HG03135 (cell line): ENCODE results near the gene SLC16A4.
"Not testable (repeated sequence)": the region's sequence is repeated elsewhere in the genome, so short reads cannot be mapped to it uniquely, and the experiment has no call there.

Experiments used
- ATAC-seq: cut with Tn5 transposase; IDR thresholded peaks from one replicate; pipeline ENCODE4 v1.9.1; 2021; ENCODE audit warnings: mild to moderate bottlenecking, moderate library complexity; ENCODE audit not compliant: unreplicated experiment

The SLC16A4 gene

GRCh38 chr1:110390692-110391245 is at the start of gene SLC16A4:
Gene SLC16A4, minus strand, starts transcription at chr1:110391026. Its CDS starts 1,703 bp downstream, at chr1:110389323.
- ATAC-seq, result no peak

DNA sequence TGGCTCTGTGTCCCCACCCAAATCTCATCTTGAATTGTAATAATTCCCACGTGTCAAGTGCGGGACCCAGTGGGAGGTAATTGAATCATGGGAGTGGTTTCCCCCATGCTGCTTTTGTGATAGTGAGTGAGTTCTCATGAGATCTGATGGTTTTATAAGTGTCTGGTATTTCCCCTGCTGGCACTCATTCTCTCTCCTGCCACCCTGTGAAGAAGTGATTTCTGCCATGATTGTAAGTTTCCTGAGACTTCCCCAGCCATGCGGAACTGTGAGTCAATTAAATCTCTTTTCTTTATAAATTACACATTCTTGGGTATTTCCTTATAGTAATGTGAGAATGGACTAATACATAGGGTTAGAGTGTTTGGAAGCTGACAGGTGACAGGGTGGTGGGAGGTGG is 49.0 kb upstream of the SLC16A4 start:
- ATAC-seq, result not testable (repeated sequence)

DNA sequence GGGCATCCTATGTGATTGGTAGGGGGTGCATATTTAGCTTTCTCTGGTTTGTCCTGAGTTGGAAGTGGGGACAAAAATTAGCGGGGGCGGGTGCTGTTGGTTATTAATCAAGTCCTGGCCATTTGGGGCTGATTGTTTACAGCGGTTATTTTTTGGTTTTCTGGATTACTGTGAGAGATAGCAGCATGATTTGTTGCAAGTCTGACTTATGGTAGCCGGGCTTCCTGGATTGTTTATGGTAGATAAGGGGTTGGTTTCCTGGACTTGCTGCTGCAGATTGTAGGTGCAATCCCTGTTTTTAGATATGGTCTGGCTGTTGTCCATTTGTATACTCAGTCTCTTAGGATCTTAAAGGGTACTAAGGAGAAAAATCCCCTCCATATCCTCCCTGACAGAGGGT is 48.1 kb upstream of the SLC16A4 start:
- ATAC-seq, result no peak

GRCh38 chr1:110437645-110438299 is 46.9 kb upstream of the SLC16A4 start:
- not testable (repeated sequence) for ATAC-seq

GRCh38 chr1:110436635-110437034 is 45.8 kb upstream of the SLC16A4 start:
- ATAC-seq, result no peak

DNA sequence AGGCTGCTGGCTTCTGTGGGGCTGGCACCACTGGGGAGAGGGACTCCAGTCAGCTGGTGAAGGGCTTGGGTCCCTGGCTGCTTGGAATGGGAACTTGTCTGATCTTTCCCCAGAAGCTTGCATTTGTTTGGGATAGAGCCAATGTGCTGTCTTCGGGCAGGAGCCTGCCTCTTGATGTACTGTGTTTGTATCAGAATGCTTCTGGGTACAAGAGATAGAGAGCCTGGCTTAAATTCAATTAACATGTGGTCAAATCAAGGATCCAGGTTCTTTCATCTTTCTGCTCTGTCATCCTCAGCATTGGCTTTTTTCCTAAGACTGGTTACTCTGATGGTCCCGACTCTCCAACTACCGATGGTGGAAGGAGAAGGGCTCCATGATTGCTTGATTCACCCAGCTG is 44.1 kb upstream of the SLC16A4 start:
- ATAC-seq, result no peak

DNA sequence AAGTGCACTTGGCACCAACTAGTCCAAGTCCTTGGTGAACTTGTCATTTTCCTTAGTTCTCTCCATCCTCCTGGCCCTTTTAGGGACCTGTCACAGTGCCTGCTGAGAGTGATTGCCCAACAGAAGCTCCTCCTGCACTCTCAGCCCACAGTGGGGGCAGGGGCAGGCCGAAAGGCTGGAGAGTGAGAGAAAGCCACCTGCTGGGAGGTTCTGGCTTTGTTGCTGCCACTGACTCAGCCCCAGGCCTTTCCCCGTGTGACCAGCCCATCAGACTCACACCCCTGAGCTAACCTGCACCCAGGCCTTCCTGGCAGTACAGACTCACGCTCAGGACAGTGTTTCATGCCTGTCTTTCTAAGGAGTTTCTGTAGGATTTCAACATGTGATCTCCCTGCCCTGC is 43.0 kb upstream of the SLC16A4 start:
- ATAC-seq, result no peak

GRCh38 chr1:110433213-110433612 is 42.4 kb upstream of the SLC16A4 start:
- no peak for ATAC-seq

GRCh38 chr1:110430901-110431300 is 40.1 kb upstream of the SLC16A4 start:
- ATAC-seq, result no peak

GRCh38 chr1:110430366-110430765 is 39.5 kb upstream of the SLC16A4 start:
- ATAC-seq, result no peak

GRCh38 chr1:110428946-110429345 is 38.1 kb upstream of the SLC16A4 start:
- ATAC-seq, result no peak

DNA sequence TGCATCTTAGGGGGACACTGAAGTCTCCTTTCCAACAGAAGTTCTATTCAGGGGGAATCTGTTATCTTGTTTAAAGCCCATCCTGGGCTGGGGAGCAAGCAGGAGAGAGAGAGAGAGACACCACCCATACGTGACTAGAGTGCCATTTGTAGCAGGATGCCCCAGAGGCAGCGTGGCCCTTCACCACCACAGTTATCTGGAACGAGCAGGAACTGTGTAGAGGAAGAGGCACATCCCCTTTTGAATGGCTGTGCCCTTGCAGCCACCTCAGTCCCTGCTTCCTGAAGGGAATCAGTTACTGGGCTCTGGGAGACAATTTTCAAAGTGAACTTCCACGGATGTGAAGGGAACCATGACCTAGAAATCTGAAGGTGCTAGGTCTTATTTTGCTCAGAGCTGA is 36.0 kb upstream of the SLC16A4 start:
- ATAC-seq, result no peak

DNA sequence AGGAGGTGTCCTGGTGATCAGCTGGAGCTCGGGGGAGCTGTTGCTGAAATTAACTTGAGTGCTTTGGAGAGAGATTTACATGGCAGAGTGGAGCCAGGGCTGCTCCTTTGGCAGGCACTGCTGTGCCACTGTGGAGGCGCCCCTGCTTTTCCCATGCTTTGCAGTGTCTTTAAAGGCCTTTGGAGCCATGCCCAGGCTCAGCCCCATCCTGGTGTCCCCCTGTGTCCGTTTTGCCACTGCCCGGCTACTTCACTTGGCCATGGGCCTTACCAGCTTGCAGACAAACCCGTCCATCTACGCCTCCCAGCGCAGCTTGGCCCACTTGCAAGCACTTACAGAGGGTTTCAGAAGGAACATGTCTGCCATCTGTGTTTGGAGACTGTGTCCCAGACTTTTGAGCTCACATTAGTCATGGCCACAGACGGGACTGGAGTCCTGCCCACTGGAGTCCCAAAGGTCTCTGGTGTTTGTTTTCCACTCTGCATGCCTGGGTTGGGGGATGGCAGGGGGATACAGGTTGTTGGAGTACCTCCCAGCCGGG is 34.9 kb upstream of the SLC16A4 start:
- no peak for ATAC-seq

DNA sequence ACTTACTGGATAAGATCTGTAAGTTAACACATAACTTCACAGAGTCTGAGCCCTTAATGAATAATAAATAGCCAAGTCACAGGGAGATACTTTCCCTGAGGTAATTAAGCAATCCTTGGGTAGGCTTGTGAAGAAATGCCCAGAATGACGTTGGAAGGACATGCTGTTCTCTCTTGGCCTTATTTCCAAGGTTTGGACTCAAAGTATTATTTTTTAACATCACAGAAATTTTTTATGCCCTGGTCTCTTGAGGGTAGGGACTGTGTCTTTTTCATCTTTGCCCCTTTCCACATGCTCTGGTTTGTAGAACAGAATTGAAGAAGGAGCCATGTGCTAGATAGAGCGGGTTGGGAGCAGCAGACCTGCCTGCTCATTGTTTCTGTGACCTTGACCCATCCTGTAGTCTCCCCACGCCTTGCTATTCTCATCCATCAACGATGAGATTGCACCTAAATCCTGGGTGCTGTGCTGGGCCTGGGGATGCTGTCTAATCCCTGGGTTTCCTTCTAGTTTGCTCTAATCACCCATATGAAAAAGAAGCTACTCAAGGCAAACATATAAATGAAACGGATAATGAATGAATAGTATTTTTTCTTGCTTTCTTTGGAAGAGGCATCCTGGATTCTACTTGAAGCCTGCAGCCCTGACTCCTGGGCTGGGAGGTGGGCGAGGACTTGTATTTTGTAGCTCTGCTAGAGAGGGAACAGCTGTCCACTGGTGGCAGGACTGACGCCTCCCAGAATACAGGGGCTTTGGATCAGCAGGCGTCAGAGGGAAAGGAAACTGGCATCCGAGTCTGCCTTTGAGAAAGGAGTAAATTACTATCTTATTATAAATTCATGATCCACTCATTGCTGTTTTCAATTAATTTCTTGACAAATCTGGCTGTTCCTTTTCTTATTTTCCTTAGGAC is 34.1 kb upstream of the SLC16A4 start:
- ATAC-seq, result no peak

DNA sequence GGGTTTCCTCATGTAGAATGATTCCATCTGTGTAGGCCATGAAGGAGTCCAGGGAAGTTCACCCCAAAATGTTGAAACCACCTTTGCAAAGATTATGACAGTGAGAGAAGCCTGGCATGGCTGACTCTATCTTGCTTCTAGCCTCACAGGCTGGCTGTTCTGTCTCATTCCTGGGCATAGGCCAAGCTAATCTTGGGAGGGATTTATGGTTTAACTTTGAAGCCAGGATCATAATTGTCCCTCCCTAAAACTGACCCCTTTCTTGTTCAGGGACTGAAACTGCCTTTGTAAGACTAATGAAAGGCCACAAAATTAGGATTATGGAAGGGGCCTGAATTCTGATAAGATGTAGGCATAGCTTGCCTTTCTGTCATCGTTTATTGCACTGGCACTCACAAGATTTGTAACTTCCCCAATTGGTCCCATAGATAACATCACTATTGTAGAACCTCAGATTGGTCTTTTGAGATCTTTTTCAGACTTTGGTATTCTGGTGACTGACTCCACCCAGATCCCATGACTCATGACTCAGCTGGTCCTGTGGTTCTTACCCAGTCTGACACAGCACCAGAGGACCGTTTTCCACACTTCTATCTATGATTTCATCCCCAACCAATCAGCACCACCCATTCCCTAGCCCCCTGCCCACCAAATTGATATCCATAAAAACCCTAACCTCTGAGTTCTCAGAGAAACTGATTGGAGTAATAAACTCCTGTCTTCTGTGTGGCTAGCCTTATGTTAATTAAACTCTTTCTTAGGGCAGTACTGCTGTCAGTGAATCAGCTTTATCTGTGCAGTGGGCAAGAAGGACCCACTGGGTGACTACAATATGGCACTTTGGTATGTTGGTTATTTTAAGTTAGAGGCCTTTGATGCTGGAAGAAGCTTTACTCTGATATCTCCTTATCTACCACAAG is 30.3 kb upstream of the SLC16A4 start:
- no peak for ATAC-seq

GRCh38 chr1:110420023-110420662 is 29.3 kb upstream of the SLC16A4 start:
- no peak for ATAC-seq

- ATAC-seq, result no peak
Observed at GRCh38 chr1:110418729-110419128, 27.9 kb upstream of the SLC16A4 start.

- ATAC-seq, result not testable (repeated sequence)
Observed at GRCh38 chr1:110413045-110413444, 22.2 kb upstream of the SLC16A4 start.

GRCh38 chr1:110412576-110412975 is 21.8 kb upstream of the SLC16A4 start:
- no peak for ATAC-seq

DNA sequence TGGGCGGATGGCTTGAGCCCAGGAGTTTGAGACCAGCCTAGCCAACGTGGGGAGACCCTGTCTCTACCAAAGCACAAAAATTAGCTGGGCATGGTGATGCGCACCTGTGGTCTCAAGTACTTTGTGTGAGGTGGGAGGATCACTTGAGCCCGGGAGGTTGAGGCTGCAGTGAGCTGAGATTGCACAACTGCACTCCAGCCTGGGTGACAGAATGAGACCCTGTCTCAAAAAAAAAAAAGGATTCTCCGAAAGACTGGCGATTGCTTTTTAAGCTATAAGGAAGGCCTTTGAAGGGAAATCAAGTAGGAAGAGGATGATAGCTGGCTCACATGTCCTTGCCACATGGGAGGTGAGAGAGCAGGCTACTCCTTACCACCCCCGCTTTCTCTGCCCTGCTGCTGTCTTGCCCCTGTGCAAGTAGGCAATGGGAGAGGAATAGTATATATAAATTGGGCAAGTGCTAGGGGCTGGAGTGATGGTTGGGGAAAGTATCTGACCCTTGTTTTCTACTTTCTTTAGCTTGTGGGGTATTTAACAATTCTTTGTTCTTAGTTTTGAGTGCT is 20.4 kb upstream of the SLC16A4 start:
- no peak for ATAC-seq
